Renal cortical epithelial cell (primary cell): ENCODE results near the gene NID1. TPM values are rescaled to one million over a fixed set of nuclear protein-coding genes. Genes with fewer than 3 reads are reported as not detected.
"Not testable (repeated sequence)": the region's sequence is repeated elsewhere in the genome, so short reads cannot be mapped to it uniquely, and the experiment has no call there.

Source experiments
- DNase-seq: peaks from one replicate; pipeline ENCODE4 v3.0.0-alpha.2; 2011; ENCODE audit warnings: low read depth
- total RNA-seq: library from RNA; depleted of rRNA; stranded (reverse); fragments of >200 nt; gene quantifications from 2 replicates; pipeline ENCODE4 v1.2.3, GENCODE V29; 2014

Gene NID1
- total RNA-seq, 1 donor from 2014 or later = 1.1 TPM

- DNase-seq = no peak
Observed at GRCh38 chr1:235935235-235936225, 129.4 kb downstream of the NID1 start.

- no peak for DNase-seq
Observed at GRCh38 chr1:235933766-235934116, 131.1 kb downstream of the NID1 start.

- DNase-seq = no peak
Observed at GRCh38 chr1:235933017-235933765, 131.7 kb downstream of the NID1 start.

GRCh38 chr1:235932090-235932510, 132.8 kb downstream of the NID1 start:
- DNase-seq = no peak

- no peak for DNase-seq
Observed at GRCh38 chr1:235931171-235931738, 133.6 kb downstream of the NID1 start.

GRCh38 chr1:235930543-235930942, 134.3 kb downstream of the NID1 start:
- DNase-seq = no peak

- no peak for DNase-seq
Observed at GRCh38 chr1:235929216-235929615, 135.7 kb downstream of the NID1 start.

GRCh38 chr1:235928197-235928596, 136.7 kb downstream of the NID1 start:
- no peak for DNase-seq

GRCh38 chr1:235927551-235927950, 137.3 kb downstream of the NID1 start:
- DNase-seq = not testable (repeated sequence)

Other genes starting within 250 kb of the NID1 start
- 12.0 and 23.6 TPM in 2 replicates for gene LYST, start 198.2 kb downstream of the NID1 start, total RNA-seq
- 10.2 and 12.2 TPM in 2 replicates for gene GPR137B, start 77.4 kb upstream of the NID1 start, total RNA-seq
- gene ERO1B, start 216.9 kb upstream of the NID1 start, total RNA-seq = 8.2 and 11.3 TPM in 2 replicates